Glutamatergic neuron (in vitro differentiated cells): Measurements from ENCODE around the gene RNF13. TPM values are rescaled to one million over a fixed set of nuclear protein-coding genes. Genes with fewer than 3 reads are reported as not detected.
A peak's percentile ranks its signal among the peaks of the same experiment; 100 is the strongest.

Experiments used
- DNase-seq: peaks from one replicate; pipeline ENCODE4 v3.0.0; 2022
- H3K27ac Mint-ChIP-seq: one replicate; pipeline ENCODE4 v1.8.0; 2020; ENCODE audit warnings: mild to moderate bottlenecking, mixed read lengths, inconsistent platforms; ENCODE audit not compliant: unreplicated experiment
- H3K27me3 Mint-ChIP-seq: one replicate; pipeline ENCODE4 v1.8.0; 2020; ENCODE audit warnings: mild to moderate bottlenecking, moderate library complexity, mixed read lengths, inconsistent platforms; ENCODE audit not compliant: unreplicated experiment
- H3K36me3 Mint-ChIP-seq: one replicate; pipeline ENCODE4 v1.8.0; 2020; ENCODE audit warnings: mild to moderate bottlenecking, mixed read lengths, inconsistent platforms; ENCODE audit not compliant: unreplicated experiment
- H3K4me1 Mint-ChIP-seq: one replicate; pipeline ENCODE4 v1.8.0; 2020; ENCODE audit warnings: mild to moderate bottlenecking, low read depth, mixed read lengths, inconsistent platforms; ENCODE audit not compliant: unreplicated experiment
- H3K4me3 Mint-ChIP-seq: one replicate; pipeline ENCODE4 v1.8.0; 2020; ENCODE audit warnings: mild to moderate bottlenecking, mixed read lengths, inconsistent platforms; ENCODE audit not compliant: unreplicated experiment
- H3K9me3 Mint-ChIP-seq: one replicate; pipeline ENCODE4 v1.8.0; 2020; ENCODE audit warnings: mild to moderate bottlenecking, moderate library complexity, mixed read lengths, inconsistent platforms; ENCODE audit not compliant: unreplicated experiment
- CTCF ChIP-seq: fragments of 200-600 bp; sonication (generic); IDR thresholded peaks from one replicate; pipeline ENCODE4 v1.5.0; 2021; ENCODE audit not compliant: partially characterized antibody, unreplicated experiment
- total RNA-seq: library from RNA; stranded (reverse); fragmentation: NEBNext Ultra II Directional; extraction: Animal tissue kit (Norgen Biotek cat#: 25700); gene quantifications from one replicate; pipeline ENCODE4 v1.2.1, GENCODE V29; 2021; ENCODE audit not compliant: unreplicated experiment

Gene RNF13
- total RNA-seq, 1 donor from 2014 or later = 29.0 TPM

- H3K4me1 Mint-ChIP-seq = peaks cover 25% of the 10 kb centered on the region
- H3K27me3 Mint-ChIP-seq = peaks cover 22% of the 10 kb centered on the region
- no peaks in the 10 kb centered on the region for H3K36me3 Mint-ChIP-seq
- H3K9me3 Mint-ChIP-seq = peaks cover 20% of the 10 kb centered on the region
- TF ChIP-seq CTCF = no peak
- peak overlapping the region; percentile 98 for H3K4me3 Mint-ChIP-seq
- H3K27ac Mint-ChIP-seq = peak overlapping the region; percentile 94
- peak; percentile 48 for DNase-seq
Observed at GRCh38 chr3:149969110-149969939, 156.3 kb downstream of the RNF13 start.

- H3K9me3 Mint-ChIP-seq = peaks cover 20% of the 10 kb centered on the region
- peak; percentile 82 for DNase-seq
- TF ChIP-seq CTCF = no peak
- peak overlapping the region; percentile 98 for H3K4me3 Mint-ChIP-seq
- peak overlapping the region; percentile 94 for H3K27ac Mint-ChIP-seq
- H3K4me1 Mint-ChIP-seq = peaks cover 20% of the 10 kb centered on the region
- peaks cover 22% of the 10 kb centered on the region for H3K27me3 Mint-ChIP-seq
- no peaks in the 10 kb centered on the region for H3K36me3 Mint-ChIP-seq
Observed at GRCh38 chr3:149969940-149970715, 157.1 kb downstream of the RNF13 start.

GRCh38 chr3:149970716-149971402 is 157.8 kb downstream of the RNF13 start, which contains the start of gene PFN2:
TSS of gene PFN2 (minus strand) at chr3:149970895. CDS start at chr3:149970856, 39 bp downstream.
- peaks cover 16% of the 10 kb centered on the region for H3K4me1 Mint-ChIP-seq
- TF ChIP-seq CTCF = no peak
- peak within 1 kb of the TSS; percentile 98 for H3K4me3 Mint-ChIP-seq
- H3K27me3 Mint-ChIP-seq = peaks cover 22% of the 10 kb centered on the region
- peak within 1 kb of the TSS; percentile 99 for H3K27ac Mint-ChIP-seq
- no peaks in the 10 kb centered on the region for H3K36me3 Mint-ChIP-seq
- DNase-seq = peak; percentile 87
- peaks cover 20% of the 10 kb centered on the region for H3K9me3 Mint-ChIP-seq

GRCh38 chr3:149971403-149972075 is 158.5 kb downstream of the RNF13 start:
- H3K4me1 Mint-ChIP-seq = peaks cover 10% of the 10 kb centered on the region
- no peaks in the 10 kb centered on the region for H3K36me3 Mint-ChIP-seq
- H3K4me3 Mint-ChIP-seq = peak overlapping the region; percentile 94
- DNase-seq = no peak
- H3K27me3 Mint-ChIP-seq = peaks cover 20% of the 10 kb centered on the region
- peak overlapping the region; percentile 99 for H3K27ac Mint-ChIP-seq
- TF ChIP-seq CTCF = no peak
- peaks cover 20% of the 10 kb centered on the region for H3K9me3 Mint-ChIP-seq
